A549 (cell line): ENCODE measurements around the gene TCTN1.

Experiments used
- BCL3 ChIP-seq: fragments of >200 bp; sonication (Bioruptor Twin); formaldehyde crosslinking; IDR thresholded peaks from 3 replicates; pipeline ENCODE4 v1.6.1; 2016
- CEBPB ChIP-seq, 2 experiments: fragments of >200 bp in 1 of 2; sonication (Bioruptor Twin) in 1 of 2; formaldehyde crosslinking in 1 of 2; IDR thresholded peaks; 2 replicates each; pipeline ENCODE4 v1.6.1; 2012 to 2016
- CTCF ChIP-seq: fragments of >200 bp; sonication (Bioruptor Twin); formaldehyde crosslinking; IDR thresholded peaks from 3 replicates; pipeline ENCODE4 v1.5.1; 2016
- EP300 ChIP-seq, 2 experiments: fragments of >200 bp; sonication (Bioruptor Twin); formaldehyde crosslinking; IDR thresholded peaks; 2 replicates in 1 of 2; 3 replicates in 1 of 2; pipeline ENCODE4 v1.6.1; 2016 to 2017
- FOSL2 ChIP-seq, 2 experiments: fragments of 450-650 bp in 1 of 2; fragments of >200 bp in 1 of 2; sonication (Bioruptor Twin) in 1 of 2; formaldehyde crosslinking; IDR thresholded peaks; 2 replicates each; pipeline versions ENCODE4 v1.5.0 to v1.6.1; 2016 to 2020; ENCODE audit warnings: mild to moderate bottlenecking in 1 of 2, moderate library complexity in 1 of 2
- HOXA7 ChIP-seq: fragments of 250-450 bp; sonication (Bioruptor Pico); IDR thresholded peaks from 2 replicates; pipeline ENCODE4 v1.5.0; 2020; ENCODE audit warnings: mild to moderate bottlenecking, moderate library complexity
- JUNB ChIP-seq: fragments of >200 bp; sonication (Bioruptor Twin); formaldehyde crosslinking; IDR thresholded peaks from 2 replicates; pipeline ENCODE4 v1.6.1; 2016
- POLR2A ChIP-seq: IDR thresholded peaks from 2 replicates; pipeline ENCODE4 v1.6.1; 2012; ENCODE audit warnings: mild to moderate bottlenecking, low read length

DNA sequence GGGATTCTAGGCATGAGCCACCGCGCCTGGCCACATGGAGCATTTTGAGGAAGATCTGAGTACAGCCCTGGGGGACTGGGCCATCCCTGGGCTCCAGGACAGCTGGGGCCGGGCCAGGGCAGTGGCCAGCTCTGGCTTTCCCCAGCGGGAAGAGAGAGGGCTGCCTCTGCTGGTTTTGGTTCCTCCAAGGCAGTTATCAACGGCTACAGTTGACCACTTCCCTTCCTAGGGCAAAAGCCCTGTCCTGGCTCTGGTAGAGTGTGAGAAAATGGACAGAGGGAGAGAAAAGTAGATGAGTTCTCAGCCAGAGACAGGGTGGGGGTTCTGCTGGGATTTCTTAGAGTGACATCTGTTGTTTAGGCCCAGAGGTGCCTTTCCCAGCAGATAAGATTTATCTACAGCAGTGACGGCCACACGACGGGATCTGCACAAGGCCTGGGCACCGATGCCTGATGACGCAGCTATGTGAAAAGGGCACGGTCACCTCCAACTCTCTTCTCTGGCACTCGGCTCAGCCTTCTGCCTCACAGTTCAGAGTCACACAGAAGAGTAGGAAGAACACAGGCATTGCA, 80.5 kb downstream of the TCTN1 start:
- TF ChIP-seq CTCF (no peak), JUNB (no peak), FOSL2 (IDR thresholded peaks at IDR 0.05) (no peak), FOSL2 (CRISPR knock-in tag; IDR thresholded peaks at IDR 0.05) (no peak), HOXA7 (CRISPR knock-in tag) (no peak), POLR2A (no peak), BCL3 (no peak), EP300 (IDR thresholded peaks at IDR 0.05) (no peak), CEBPB (IDR thresholded peaks at IDR 0.05) (no peak)
